Measurements from ENCODE around the gene NQO2. TPM values are rescaled to one million over a fixed set of nuclear protein-coding genes. Genes with fewer than 3 reads are reported as not detected.

Gene NQO2
- total and polyA plus RNA-seq, 3 donors from 2014 or later: 9.5 to 35.6 (median 16.8) TPM

DNA sequence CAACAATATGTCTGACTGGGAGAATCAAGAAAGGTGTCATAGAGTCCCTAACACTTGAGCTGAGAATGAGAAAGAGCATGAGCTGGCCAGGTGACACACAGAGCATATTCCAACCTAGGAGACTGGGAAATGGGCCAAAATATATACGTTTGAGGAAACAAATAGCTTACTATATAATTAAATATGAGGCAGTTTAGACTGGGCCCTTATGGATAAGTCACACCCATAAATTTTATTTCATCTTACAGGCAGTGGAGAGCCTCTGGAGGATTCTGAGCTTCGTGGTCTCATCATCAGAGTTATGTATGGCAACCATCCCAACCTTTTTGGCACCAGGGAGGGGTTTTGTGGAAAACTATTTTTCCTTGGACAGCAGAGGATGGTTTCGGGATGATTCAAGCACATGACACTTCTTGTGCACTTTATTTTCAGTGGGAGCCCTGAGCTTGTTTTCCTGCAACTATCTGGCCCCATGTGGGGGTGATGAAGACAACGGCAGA, 12.9 kb upstream of the NQO2 start:
- intact Hi-C loops (cut with DNase I; ENCODE audit: low total_unique reads): no loop called here
- Histone ChIP-seq H3K9me3 (no peaks in the 10 kb centered on the region), H3K4me1 (peaks cover 16% of the 10 kb centered on the region), H3K4me3 (no peak overlapping the region), H3K36me3 (ENCODE audit: low read depth, missing control alignments) (no peaks in the 10 kb centered on the region), H3K27ac (peak overlapping the region in 1 of 2 donors; percentile 94), H3K27me3 (no peaks in the 10 kb centered on the region)
- DNase-seq: peak; percentile 65
- no peak for TF ChIP-seq POLR2A (IDR thresholded peaks at IDR 0.05)
- TF ChIP-seq, protein P1, sequence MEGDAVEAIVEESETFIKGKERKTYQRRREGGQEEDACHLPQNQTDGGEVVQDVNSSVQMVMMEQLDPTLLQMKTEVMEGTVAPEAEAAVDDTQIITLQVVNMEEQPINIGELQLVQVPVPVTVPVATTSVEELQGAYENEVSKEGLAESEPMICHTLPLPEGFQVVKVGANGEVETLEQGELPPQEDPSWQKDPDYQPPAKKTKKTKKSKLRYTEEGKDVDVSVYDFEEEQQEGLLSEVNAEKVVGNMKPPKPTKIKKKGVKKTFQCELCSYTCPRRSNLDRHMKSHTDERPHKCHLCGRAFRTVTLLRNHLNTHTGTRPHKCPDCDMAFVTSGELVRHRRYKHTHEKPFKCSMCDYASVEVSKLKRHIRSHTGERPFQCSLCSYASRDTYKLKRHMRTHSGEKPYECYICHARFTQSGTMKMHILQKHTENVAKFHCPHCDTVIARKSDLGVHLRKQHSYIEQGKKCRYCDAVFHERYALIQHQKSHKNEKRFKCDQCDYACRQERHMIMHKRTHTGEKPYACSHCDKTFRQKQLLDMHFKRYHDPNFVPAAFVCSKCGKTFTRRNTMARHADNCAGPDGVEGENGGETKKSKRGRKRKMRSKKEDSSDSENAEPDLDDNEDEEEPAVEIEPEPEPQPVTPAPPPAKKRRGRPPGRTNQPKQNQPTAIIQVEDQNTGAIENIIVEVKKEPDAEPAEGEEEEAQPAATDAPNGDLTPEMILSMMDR (IDR thresholded peaks at IDR 0.05): no peak
- WGBS, 2 donors: 46 to 62% methylated on average over 4 of the region's 4 CpGs

DNA sequence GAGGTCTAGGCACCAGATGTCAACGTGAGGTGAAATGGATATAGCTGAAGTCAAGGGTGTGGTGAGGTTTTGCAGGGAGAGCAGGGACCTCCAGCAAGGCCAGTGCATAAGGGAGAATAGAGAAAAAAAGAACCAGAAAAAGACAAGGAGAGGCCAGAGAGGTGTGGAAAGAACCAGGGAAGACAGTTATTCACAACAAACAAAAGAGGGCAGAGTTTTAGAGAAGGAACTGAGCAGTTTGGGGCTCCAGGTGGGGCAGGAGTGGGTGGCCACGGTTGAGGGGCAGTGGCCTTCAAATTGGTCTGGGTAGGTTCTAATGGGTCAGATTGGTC, 11.6 kb upstream of the NQO2 start:
- Histone ChIP-seq H3K9me3 (no peaks in the 10 kb centered on the region), H3K4me3 (peak overlapping the region; percentile 67 to 82), H3K4me1 (peaks cover 10% of the 10 kb centered on the region), H3K27me3 (no peaks in the 10 kb centered on the region), H3K36me3 (ENCODE audit: low read depth, missing control alignments) (no peaks in the 10 kb centered on the region), H3K27ac (peak overlapping the region; percentile 94 to 97)
- intact Hi-C loops (cut with DNase I; ENCODE audit: low total_unique reads): no loop called here
- no peak for DNase-seq
- no peak for TF ChIP-seq POLR2A (IDR thresholded peaks at IDR 0.05)
- TF ChIP-seq, protein P1 (IDR thresholded peaks at IDR 0.05): no peak
- 6 to 17% methylated on average over 2 of the region's 2 CpGs for WGBS, 2 donors

DNA sequence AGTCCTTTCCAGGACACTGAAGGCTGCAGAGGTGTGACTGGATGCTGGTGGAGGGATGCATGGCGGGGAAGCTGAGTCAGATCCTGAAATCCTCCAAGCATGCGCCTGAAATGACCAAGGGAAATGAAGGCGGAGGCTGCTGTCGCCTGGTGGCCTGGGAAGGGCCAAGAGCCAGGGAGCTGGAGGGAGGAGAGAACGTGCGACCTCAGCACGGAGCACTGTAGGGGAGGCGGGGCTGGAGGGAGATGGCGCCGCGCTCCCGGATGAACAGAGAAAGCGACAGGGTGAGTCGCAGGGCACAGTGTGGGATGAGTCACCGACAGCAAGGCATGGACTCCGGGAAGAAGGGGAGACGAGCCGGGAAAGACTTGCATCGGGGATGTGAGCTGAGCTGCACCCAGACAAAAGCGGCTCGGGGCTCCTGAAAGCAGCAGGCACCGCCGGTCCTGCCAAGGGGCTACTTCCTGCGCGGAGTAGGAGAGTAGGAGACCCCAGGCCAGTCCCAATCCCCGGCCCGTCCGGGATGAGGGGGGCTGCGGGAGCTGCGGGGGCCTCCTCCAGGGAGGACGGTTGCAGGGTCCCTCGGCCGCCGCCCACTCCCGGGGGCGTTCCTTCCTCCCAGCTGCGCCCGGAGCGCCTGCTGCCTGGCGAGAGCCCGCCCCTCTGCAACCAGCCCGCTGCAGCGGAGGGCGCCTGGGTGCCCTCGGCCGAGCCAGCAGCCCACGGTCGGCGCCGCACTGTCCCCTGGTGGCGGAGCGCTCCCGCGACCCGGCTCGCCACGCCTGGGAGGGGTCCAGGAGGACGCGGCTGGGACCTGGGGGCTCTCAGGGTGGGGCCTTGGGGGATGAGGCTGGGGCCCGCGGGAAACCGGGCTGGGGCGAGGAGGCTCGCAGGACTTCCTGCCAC, 11.0 kb upstream of the NQO2 start:
- peak; percentile 91 for DNase-seq
- Histone ChIP-seq H3K9me3 (no peaks in the 10 kb centered on the region), H3K4me1 (peaks cover 11% of the 10 kb centered on the region), H3K36me3 (ENCODE audit: low read depth, missing control alignments) (no peaks in the 10 kb centered on the region), H3K27ac (peak overlapping the region; percentile 94 to 97), H3K4me3 (peak overlapping the region; percentile 67 to 82), H3K27me3 (no peaks in the 10 kb centered on the region)
- WGBS, 2 donors: 0% methylated on average over 28 to 62 of the region's 64 CpGs
- intact Hi-C loops (cut with DNase I; ENCODE audit: low total_unique reads): no loop called here
- no peak for TF ChIP-seq POLR2A (IDR thresholded peaks at IDR 0.05)
- TF ChIP-seq, protein P1 (IDR thresholded peaks at IDR 0.05): peak; percentile 85 to 90 (median 85)

DNA sequence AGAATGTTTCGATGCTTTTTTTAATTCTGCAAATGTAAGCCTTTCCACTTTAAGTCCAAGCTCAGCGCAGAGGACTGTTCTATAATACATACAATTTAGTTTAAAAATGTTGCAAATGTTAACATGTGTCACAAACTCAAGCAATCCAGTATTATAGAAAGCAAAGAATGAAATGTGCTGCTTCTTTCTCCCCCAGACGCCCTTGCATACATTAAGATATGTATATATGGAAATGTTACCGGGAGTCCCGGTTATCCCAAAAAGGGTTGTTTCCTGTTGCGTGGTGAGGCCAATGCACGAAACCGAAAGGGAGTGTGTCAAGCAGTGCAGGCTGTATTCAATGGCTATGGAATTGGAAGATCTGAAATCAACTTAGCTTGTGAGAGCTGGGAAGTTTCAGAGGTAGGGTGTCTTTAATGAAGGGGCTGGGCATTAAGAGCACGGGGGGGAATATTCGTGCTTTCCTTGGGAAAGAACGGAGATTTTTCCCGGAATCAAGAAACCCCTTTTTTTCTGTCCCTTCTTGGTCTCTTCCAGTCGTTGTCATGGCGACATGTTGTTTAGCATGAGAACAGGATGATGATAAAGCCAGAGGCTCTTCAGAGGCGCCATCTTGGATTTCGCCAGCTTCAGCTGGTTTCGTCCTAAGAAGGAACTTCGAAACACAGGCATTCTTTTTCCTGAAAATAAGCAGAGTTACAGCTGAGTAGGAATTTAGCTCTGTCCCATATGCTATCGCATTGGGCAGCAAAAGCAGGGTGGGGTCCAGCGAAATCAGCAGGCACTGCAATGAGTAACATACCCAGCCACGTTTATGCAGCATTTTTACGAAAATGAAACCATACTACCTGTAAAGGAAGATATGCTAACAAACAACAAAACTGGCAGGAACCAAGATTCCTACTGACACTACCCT, 10.1 kb upstream of the NQO2 start:
- TF ChIP-seq, protein P1 (IDR thresholded peaks at IDR 0.05): peak in 1 of 3 experiments; percentile 5
- TF ChIP-seq POLR2A (IDR thresholded peaks at IDR 0.05): no peak
- Histone ChIP-seq H3K9me3 (no peaks in the 10 kb centered on the region), H3K4me3 (peak overlapping the region; percentile 67 to 82), H3K27ac (peak overlapping the region; percentile 94 to 97), H3K36me3 (ENCODE audit: low read depth, missing control alignments) (no peaks in the 10 kb centered on the region), H3K27me3 (no peaks in the 10 kb centered on the region), H3K4me1 (peaks cover 16% of the 10 kb centered on the region)
- peak; percentile 92 for DNase-seq
- intact Hi-C loops (cut with DNase I; ENCODE audit: low total_unique reads): loop anchor here (2.0 to 5.0 kb wide), 2 partner anchors 19 to 73 kb away; partner anchors contain the start of gene SERPINB6
- WGBS, 2 donors: 0 to 1% methylated on average over 22 of the region's 22 CpGs

All from testis (tissue), 3 donors.